Thyroid gland (tissue), 4 donors: ENCODE measurements around the gene EML1.

Source experiments
- POLR2A ChIP-seq, 2 donors: fragments of 450-650 bp; IDR thresholded peaks; one replicate each; pipeline ENCODE4 v1.6.1; 2017; ENCODE audit warnings: antibody characterized with exemption in 2 of 2, mild to moderate bottlenecking in 2 of 2, moderate library complexity in 1 of 2
- TF ChIP-seq, protein P1 (sequence below), 6 experiments: fragments of 200-600 bp in 3 of 6; fragments of 450-650 bp in 3 of 6; sonication (generic) in 3 of 6; IDR thresholded peaks; one replicate each; pipeline ENCODE4 v1.5.1; 2016 to 2019; ENCODE audit warnings: antibody characterized with exemption in 6 of 6, mild to moderate bottlenecking in 2 of 6, inconsistent platforms in 1 of 6, moderate library complexity in 1 of 6

DNA sequence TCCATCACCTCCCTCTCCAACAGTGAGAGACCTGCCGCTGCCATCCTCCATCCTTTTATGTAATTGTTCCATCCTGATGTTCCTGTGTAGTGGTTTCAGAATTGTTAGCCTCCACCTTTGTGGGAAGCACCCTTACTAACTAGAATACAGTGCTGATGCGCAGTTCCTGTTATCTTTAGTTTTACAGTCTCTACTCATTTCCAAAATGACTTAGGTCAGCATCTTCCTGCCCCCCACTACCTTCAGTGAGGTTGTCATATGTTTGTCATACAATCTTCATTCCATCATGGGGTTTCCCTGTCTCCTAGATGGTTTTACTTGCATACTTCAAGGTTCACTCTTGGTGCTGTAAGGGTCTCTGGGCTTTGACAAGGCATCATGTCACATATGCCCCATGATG, 69.8 kb downstream of the EML1 start:
- TF ChIP-seq, protein P1, sequence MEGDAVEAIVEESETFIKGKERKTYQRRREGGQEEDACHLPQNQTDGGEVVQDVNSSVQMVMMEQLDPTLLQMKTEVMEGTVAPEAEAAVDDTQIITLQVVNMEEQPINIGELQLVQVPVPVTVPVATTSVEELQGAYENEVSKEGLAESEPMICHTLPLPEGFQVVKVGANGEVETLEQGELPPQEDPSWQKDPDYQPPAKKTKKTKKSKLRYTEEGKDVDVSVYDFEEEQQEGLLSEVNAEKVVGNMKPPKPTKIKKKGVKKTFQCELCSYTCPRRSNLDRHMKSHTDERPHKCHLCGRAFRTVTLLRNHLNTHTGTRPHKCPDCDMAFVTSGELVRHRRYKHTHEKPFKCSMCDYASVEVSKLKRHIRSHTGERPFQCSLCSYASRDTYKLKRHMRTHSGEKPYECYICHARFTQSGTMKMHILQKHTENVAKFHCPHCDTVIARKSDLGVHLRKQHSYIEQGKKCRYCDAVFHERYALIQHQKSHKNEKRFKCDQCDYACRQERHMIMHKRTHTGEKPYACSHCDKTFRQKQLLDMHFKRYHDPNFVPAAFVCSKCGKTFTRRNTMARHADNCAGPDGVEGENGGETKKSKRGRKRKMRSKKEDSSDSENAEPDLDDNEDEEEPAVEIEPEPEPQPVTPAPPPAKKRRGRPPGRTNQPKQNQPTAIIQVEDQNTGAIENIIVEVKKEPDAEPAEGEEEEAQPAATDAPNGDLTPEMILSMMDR (IDR thresholded peaks at IDR 0.05) = no peak
- no peak for TF ChIP-seq POLR2A (IDR thresholded peaks at IDR 0.05)
